ENCODE data around the gene ITFG2. TPM values are rescaled to one million over a fixed set of nuclear protein-coding genes. Genes with fewer than 3 reads are reported as not detected.

The ITFG2 gene
- total RNA-seq, 1 experiment from 2014 or later = 23.9 TPM

DNA sequence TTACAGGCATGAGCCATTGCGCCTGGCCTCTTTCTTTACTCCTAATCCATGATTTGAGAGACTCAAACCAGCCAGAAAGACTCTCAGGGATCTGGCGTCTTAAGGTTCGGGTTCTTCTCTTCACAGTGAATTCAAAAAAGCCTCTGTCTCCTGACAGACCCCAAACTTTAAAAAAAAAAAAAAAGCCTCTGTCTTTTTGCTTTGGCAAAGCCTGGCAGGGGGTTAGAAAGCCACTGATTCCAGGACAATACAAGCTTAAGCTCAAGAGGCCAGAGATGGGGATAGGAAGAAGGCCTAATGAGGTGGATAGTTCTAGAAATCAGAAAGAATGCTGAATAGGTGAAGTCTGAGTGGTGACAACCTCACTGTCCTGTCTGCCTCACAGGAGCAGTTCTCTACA, 13.6 kb downstream of the ITFG2 start (continued):
- TF ChIP-seq GTF2I (CRISPR knock-in tag; conservative IDR thresholded peaks at IDR 0.05) (no peak), SMAD4 (CRISPR knock-in tag; IDR thresholded peaks at IDR 0.05) (no peak), SOX15 (CRISPR knock-in tag; IDR thresholded peaks at IDR 0.05) (no peak), KAT7 (CRISPR knock-in tag; IDR thresholded peaks at IDR 0.05; ENCODE audit: borderline replicate concordance) (no peak)

DNA sequence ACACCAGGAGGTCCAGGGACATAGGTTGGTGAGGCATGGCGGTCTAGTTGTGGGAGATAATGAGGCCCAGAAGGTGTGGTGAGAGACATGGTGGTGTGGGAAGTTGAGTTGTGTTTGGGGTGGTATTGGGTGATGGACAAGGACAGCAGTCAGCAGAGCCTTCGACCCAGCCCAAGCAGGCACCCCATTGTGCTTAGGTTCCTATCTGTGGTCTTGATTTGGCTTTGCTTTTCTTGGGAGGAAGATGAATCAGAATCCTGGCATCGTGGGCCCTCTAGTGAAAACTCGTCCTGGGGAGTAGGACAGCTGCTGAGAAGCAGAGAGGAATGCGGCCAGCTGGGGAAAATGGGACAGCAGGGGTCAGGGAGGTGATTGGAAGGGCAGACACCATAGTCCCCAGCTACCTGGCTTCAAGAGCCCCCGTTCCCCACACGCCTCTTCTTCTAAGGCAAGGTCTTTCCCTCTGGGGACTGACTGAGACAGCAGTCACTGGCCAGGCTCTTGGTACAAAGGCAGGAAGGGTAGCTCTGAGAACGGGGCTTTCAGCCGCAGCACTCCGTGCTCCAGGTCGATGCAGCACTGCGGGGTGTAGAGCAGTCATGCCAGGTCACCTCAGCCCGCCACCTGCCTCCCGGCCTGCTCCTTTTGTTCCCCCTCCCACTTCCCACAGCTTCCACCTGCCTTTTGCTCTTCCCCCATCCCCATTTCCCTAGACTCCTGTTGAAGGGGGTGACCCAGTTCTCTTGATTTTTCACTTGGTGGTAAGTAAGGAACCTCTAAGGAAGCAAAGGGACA, 14.4 kb downstream of the ITFG2 start:
- Mint-ChIP-seq H3K9me3 (no peaks in the 10 kb centered on the region), H3K27ac (no peak overlapping the region; the same call in 1 of the 2 replicates), H3K27me3 (ENCODE audit: low read depth) (no peaks in the 10 kb centered on the region), H3K36me3 (peaks cover 66% of the 10 kb centered on the region), H3K4me1 (peaks cover 18% of the 10 kb centered on the region), H3K4me3 (no peak overlapping the region)
- DNase-seq (ENCODE audit: low spot score) (no peak), ATAC-seq (no peak)
- POLR2A ChIA-PET = no interaction called here
- CTCF ChIA-PET = no interaction called here
- TF ChIP-seq ZNF232 (CRISPR knock-in tag; IDR thresholded peaks at IDR 0.05) (no peak), MXD4 (CRISPR knock-in tag; IDR thresholded peaks at IDR 0.05; ENCODE audit: borderline replicate concordance) (no peak), NR3C1 (CRISPR knock-in tag; conservative IDR thresholded peaks at IDR 0.05; ENCODE audit: low read depth) (no peak), NR2C2 (CRISPR knock-in tag; IDR thresholded peaks at IDR 0.05) (no peak), IRF2 (CRISPR knock-in tag; IDR thresholded peaks at IDR 0.05; ENCODE audit: borderline replicate concordance, low read depth) (no peak), NFE2L1 (CRISPR knock-in tag; IDR thresholded peaks at IDR 0.05) (no peak)
- TF ChIP-seq, protein P1, sequence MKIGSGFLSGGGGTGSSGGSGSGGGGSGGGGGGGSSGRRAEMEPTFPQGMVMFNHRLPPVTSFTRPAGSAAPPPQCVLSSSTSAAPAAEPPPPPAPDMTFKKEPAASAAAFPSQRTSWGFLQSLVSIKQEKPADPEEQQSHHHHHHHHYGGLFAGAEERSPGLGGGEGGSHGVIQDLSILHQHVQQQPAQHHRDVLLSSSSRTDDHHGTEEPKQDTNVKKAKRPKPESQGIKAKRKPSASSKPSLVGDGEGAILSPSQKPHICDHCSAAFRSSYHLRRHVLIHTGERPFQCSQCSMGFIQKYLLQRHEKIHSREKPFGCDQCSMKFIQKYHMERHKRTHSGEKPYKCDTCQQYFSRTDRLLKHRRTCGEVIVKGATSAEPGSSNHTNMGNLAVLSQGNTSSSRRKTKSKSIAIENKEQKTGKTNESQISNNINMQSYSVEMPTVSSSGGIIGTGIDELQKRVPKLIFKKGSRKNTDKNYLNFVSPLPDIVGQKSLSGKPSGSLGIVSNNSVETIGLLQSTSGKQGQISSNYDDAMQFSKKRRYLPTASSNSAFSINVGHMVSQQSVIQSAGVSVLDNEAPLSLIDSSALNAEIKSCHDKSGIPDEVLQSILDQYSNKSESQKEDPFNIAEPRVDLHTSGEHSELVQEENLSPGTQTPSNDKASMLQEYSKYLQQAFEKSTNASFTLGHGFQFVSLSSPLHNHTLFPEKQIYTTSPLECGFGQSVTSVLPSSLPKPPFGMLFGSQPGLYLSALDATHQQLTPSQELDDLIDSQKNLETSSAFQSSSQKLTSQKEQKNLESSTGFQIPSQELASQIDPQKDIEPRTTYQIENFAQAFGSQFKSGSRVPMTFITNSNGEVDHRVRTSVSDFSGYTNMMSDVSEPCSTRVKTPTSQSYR (CRISPR knock-in tag; IDR thresholded peaks at IDR 0.05) = no peak
- TF ChIP-seq, protein P2, sequence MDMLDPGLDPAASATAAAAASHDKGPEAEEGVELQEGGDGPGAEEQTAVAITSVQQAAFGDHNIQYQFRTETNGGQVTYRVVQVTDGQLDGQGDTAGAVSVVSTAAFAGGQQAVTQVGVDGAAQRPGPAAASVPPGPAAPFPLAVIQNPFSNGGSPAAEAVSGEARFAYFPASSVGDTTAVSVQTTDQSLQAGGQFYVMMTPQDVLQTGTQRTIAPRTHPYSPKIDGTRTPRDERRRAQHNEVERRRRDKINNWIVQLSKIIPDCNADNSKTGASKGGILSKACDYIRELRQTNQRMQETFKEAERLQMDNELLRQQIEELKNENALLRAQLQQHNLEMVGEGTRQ (CRISPR knock-in tag; IDR thresholded peaks at IDR 0.05) = no peak
- TF ChIP-seq, protein P3, sequence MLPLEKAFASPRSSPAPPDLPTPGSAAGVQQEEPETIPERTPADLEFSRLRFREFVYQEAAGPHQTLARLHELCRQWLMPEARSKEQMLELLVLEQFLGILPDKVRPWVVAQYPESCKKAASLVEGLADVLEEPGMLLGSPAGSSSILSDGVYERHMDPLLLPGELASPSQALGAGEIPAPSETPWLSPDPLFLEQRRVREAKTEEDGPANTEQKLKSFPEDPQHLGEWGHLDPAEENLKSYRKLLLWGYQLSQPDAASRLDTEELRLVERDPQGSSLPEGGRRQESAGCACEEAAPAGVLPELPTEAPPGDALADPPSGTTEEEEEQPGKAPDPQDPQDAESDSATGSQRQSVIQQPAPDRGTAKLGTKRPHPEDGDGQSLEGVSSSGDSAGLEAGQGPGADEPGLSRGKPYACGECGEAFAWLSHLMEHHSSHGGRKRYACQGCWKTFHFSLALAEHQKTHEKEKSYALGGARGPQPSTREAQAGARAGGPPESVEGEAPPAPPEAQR (CRISPR knock-in tag; IDR thresholded peaks at IDR 0.05) = no peak

DNA sequence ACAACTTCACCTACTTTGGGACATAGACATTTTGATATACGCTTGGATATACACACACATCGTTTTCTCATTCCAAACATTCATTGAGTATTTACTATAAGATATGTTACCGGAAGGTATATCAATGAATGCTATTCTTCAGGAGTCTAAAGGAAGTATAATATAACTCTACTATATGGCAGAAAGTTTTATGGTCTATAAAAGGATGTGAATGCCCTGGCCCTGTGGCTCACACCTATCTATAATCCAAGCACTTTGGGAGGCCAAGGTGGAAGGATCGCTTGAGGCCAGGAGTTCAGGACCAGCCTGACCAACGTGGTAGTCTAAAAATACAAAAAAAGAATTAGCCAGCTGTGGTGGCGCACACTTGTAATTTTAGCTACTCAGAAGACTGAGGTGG, 16.8 kb downstream of the ITFG2 start:
- CTCF ChIA-PET = no interaction called here
- H3K27me3 Mint-ChIP-seq (ENCODE audit: low read depth) = no peaks in the 10 kb centered on the region; the same call in 1 of the 2 replicates
- peaks cover 43% of the 10 kb centered on the region for H3K36me3 Mint-ChIP-seq
- DNase-seq (ENCODE audit: low spot score) = no peak
- TF ChIP-seq, protein P4, sequence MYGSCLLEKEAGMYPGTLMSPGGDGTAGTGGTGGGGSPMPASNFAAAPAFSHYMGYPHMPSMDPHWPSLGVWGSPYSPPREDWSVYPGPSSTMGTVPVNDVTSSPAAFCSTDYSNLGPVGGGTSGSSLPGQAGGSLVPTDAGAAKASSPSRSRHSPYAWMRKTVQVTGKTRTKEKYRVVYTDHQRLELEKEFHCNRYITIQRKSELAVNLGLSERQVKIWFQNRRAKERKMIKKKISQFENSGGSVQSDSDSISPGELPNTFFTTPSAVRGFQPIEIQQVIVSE (CRISPR knock-in tag; IDR thresholded peaks at IDR 0.05; ENCODE audit: borderline replicate concordance) = no peak
- TF ChIP-seq MXD4 (CRISPR knock-in tag; IDR thresholded peaks at IDR 0.05; ENCODE audit: borderline replicate concordance) (no peak), ZNF219 (CRISPR knock-in tag; IDR thresholded peaks at IDR 0.05; ENCODE audit: borderline replicate concordance) (no peak), ZNF121 (CRISPR knock-in tag; IDR thresholded peaks at IDR 0.05) (no peak), GTF2I (CRISPR knock-in tag; conservative IDR thresholded peaks at IDR 0.05) (no peak), FOXK1 (CRISPR knock-in tag; IDR thresholded peaks at IDR 0.05) (no peak)
- TF ChIP-seq, protein P2 (CRISPR knock-in tag; IDR thresholded peaks at IDR 0.05) = no peak
- TF ChIP-seq, protein P5, sequence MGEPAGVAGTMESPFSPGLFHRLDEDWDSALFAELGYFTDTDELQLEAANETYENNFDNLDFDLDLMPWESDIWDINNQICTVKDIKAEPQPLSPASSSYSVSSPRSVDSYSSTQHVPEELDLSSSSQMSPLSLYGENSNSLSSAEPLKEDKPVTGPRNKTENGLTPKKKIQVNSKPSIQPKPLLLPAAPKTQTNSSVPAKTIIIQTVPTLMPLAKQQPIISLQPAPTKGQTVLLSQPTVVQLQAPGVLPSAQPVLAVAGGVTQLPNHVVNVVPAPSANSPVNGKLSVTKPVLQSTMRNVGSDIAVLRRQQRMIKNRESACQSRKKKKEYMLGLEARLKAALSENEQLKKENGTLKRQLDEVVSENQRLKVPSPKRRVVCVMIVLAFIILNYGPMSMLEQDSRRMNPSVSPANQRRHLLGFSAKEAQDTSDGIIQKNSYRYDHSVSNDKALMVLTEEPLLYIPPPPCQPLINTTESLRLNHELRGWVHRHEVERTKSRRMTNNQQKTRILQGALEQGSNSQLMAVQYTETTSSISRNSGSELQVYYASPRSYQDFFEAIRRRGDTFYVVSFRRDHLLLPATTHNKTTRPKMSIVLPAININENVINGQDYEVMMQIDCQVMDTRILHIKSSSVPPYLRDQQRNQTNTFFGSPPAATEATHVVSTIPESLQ (CRISPR knock-in tag; IDR thresholded peaks at IDR 0.05) = no peak
- no peaks in the 10 kb centered on the region for H3K9me3 Mint-ChIP-seq
- H3K27ac Mint-ChIP-seq = no peak overlapping the region
- peaks cover 17% of the 10 kb centered on the region for H3K4me1 Mint-ChIP-seq
- POLR2A ChIA-PET = no interaction called here
- no peak overlapping the region for H3K4me3 Mint-ChIP-seq
- ATAC-seq = no peak

All from WTC11 (cell line).